Right lobe of liver (tissue), 4 donors: ENCODE data around the gene SUB1.

Experiments
- POLR2A ChIP-seq: fragments of 450-650 bp; IDR thresholded peaks from one replicate; pipeline ENCODE4 v1.6.1; 2017; ENCODE audit warnings: antibody characterized with exemption, mild to moderate bottlenecking
- TF ChIP-seq, protein P1 (sequence below), 4 donors: fragments of 200-600 bp in 3 of 4; fragments of 450-650 bp in 1 of 4; IDR thresholded peaks; one replicate each; pipeline versions ENCODE4 v1.5.1 to v1.8.0; 2016 to 2022; ENCODE audit warnings: antibody characterized with exemption in 4 of 4, mild to moderate bottlenecking in 2 of 4
- donor health status: DM: no; HTN: no; CAD: no.
- donor health status: DM: no; HTN: no; CAD: no.
- donor health status: DM: no; HTN: yes; CAD: no.

- TF ChIP-seq, protein P1, sequence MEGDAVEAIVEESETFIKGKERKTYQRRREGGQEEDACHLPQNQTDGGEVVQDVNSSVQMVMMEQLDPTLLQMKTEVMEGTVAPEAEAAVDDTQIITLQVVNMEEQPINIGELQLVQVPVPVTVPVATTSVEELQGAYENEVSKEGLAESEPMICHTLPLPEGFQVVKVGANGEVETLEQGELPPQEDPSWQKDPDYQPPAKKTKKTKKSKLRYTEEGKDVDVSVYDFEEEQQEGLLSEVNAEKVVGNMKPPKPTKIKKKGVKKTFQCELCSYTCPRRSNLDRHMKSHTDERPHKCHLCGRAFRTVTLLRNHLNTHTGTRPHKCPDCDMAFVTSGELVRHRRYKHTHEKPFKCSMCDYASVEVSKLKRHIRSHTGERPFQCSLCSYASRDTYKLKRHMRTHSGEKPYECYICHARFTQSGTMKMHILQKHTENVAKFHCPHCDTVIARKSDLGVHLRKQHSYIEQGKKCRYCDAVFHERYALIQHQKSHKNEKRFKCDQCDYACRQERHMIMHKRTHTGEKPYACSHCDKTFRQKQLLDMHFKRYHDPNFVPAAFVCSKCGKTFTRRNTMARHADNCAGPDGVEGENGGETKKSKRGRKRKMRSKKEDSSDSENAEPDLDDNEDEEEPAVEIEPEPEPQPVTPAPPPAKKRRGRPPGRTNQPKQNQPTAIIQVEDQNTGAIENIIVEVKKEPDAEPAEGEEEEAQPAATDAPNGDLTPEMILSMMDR (IDR thresholded peaks at IDR 0.05), result no peak
- no peak for TF ChIP-seq POLR2A
Measured at GRCh38 chr5:32642276-32643002, 57.1 kb downstream of the SUB1 start.
